Measurements from ENCODE around the gene BCAS3. TPM values are rescaled to one million over a fixed set of nuclear protein-coding genes. Genes with fewer than 3 reads are reported as not detected.

BCAS3 gene
- total RNA-seq, 2 donors from 2014 or later = 28.0 to 37.7 TPM

- Mint-ChIP-seq H3K27ac (no peak overlapping the region), H3K36me3 (ENCODE audit: low read depth) (no peaks in the 10 kb centered on the region), H3K27me3 (ENCODE audit: insufficient read depth) (no peaks in the 10 kb centered on the region), H3K4me1 (no peaks in the 10 kb centered on the region), H3K4me3 (no peak overlapping the region), H3K9me3 (no peaks in the 10 kb centered on the region)
- no peak for TF ChIP-seq CTCF (conservative IDR thresholded peaks at IDR 0.05)
- no peak overlapping the region for H3K9ac ChIP-seq (ENCODE audit: extremely low read depth, low read length, poor library complexity, severe bottlenecking)
- H3K4me3 ChIP-seq (ENCODE audit: low read length) = no peak overlapping the region
- no peaks in the 10 kb centered on the region for H3K27me3 ChIP-seq (ENCODE audit: control insufficient read depth, insufficient read depth, low read length, poor library complexity, severe bottlenecking)
- no peaks in the 10 kb centered on the region for H3K9me3 ChIP-seq (ENCODE audit: control insufficient read depth, low read length)
- no peak overlapping the region for H3K27ac ChIP-seq (ENCODE audit: low read depth, low read length)
- DNase-seq = no peak
- no peaks in the 10 kb centered on the region for H3K36me3 ChIP-seq (ENCODE audit: control insufficient read depth, insufficient read depth, low read length)
- H3K4me1 ChIP-seq (ENCODE audit: control insufficient read depth, insufficient read depth, low read length) = no peaks in the 10 kb centered on the region
Observed at GRCh38 chr17:60790205-60790604, 112.6 kb downstream of the BCAS3 start.

- 90 to 96% methylated on average over 7 to 10 of the region's 10 CpGs for WGBS, 2 experiments (ENCODE audit: insufficient coverage in 1 of 2, insufficient read length in 1 of 2)
- DNase-seq = no peak
- no peaks in the 10 kb centered on the region for H3K9me3 Mint-ChIP-seq
- H3K4me1 ChIP-seq (ENCODE audit: control insufficient read depth, insufficient read depth, low read length) = no peaks in the 10 kb centered on the region
- H3K27me3 ChIP-seq (ENCODE audit: control insufficient read depth, insufficient read depth, low read length, poor library complexity, severe bottlenecking) = no peaks in the 10 kb centered on the region
- H3K4me3 Mint-ChIP-seq = no peak overlapping the region
- no peaks in the 10 kb centered on the region for H3K9me3 ChIP-seq (ENCODE audit: control insufficient read depth, low read length)
- H3K36me3 Mint-ChIP-seq (ENCODE audit: low read depth) = no peaks in the 10 kb centered on the region
- no peak overlapping the region for H3K4me3 ChIP-seq (ENCODE audit: low read length)
- H3K9ac ChIP-seq (ENCODE audit: extremely low read depth, low read length, poor library complexity, severe bottlenecking) = no peak overlapping the region
- H3K27ac Mint-ChIP-seq = no peak overlapping the region
- no peak for TF ChIP-seq CTCF (conservative IDR thresholded peaks at IDR 0.05)
- no peaks in the 10 kb centered on the region for H3K36me3 ChIP-seq (ENCODE audit: control insufficient read depth, insufficient read depth, low read length)
- no peaks in the 10 kb centered on the region for H3K4me1 Mint-ChIP-seq
- H3K27me3 Mint-ChIP-seq (ENCODE audit: insufficient read depth) = no peaks in the 10 kb centered on the region
- no peak overlapping the region for H3K27ac ChIP-seq (ENCODE audit: low read depth, low read length)
Observed at GRCh38 chr17:60792250-60792898, 114.7 kb downstream of the BCAS3 start.

GRCh38 chr17:60798576-60798975 is 120.9 kb downstream of the BCAS3 start:
- WGBS, 2 experiments (ENCODE audit: insufficient coverage in 1 of 2, insufficient read length in 1 of 2) = 92 to 94% methylated on average over 3 to 6 of the region's 8 CpGs

More at GRCh38 chr17:60798576-60798975, 120.9 kb downstream of the BCAS3 start:
- no peak for TF ChIP-seq CTCF (conservative IDR thresholded peaks at IDR 0.05)
- H3K36me3 Mint-ChIP-seq (ENCODE audit: low read depth) = no peaks in the 10 kb centered on the region
- no peaks in the 10 kb centered on the region for H3K27me3 ChIP-seq (ENCODE audit: control insufficient read depth, insufficient read depth, low read length, poor library complexity, severe bottlenecking)
- DNase-seq = no peak
- no peak overlapping the region for H3K4me3 Mint-ChIP-seq
- H3K4me1 ChIP-seq (ENCODE audit: control insufficient read depth, insufficient read depth, low read length) = no peaks in the 10 kb centered on the region
- no peak overlapping the region for H3K9ac ChIP-seq (ENCODE audit: extremely low read depth, low read length, poor library complexity, severe bottlenecking)
- no peaks in the 10 kb centered on the region for H3K9me3 ChIP-seq (ENCODE audit: control insufficient read depth, low read length)
- H3K27ac ChIP-seq (ENCODE audit: low read depth, low read length) = no peak overlapping the region
- H3K36me3 ChIP-seq (ENCODE audit: control insufficient read depth, insufficient read depth, low read length) = no peaks in the 10 kb centered on the region
- H3K27me3 Mint-ChIP-seq (ENCODE audit: insufficient read depth) = no peaks in the 10 kb centered on the region
- H3K27ac Mint-ChIP-seq = no peak overlapping the region
- no peaks in the 10 kb centered on the region for H3K4me1 Mint-ChIP-seq
- no peak overlapping the region for H3K4me3 ChIP-seq (ENCODE audit: low read length)
- H3K9me3 Mint-ChIP-seq = peaks cover 2% of the 10 kb centered on the region
